HepG2 (cell line): ENCODE measurements around the gene UBE2H. TPM values are rescaled to one million over a fixed set of nuclear protein-coding genes. Genes with fewer than 3 reads are reported as not detected.

Experiments
- ATAC-seq: fragments of 200-7000 bp; cut with Tn5 transposase; 3 replicates; pipeline ENCODE4 v1.9.1; 2020; ENCODE audit warnings: mild to moderate bottlenecking, moderate library complexity
- BruUV-seq: library from RNA; stranded (reverse); fragments of 400-500 nt; replicated peaks from 2 replicates; lab custom pipeline; 2021; lab: Mats Ljungman, UMichigan
- CTCF ChIA-PET: fragments of 300-600 bp; formaldehyde crosslinking; extraction: SDS; loops from one replicate; lab custom pipeline; 2021; ENCODE audit warnings: low total read pairs, inconsistent platforms, low intra/inter-chr PET ratio; lab: Yijun Ruan, JAX
- POLR2A ChIA-PET: fragments of 350-600 bp; sonication (Branson Sonifier 250); formaldehyde crosslinking; loops from one replicate; lab custom pipeline; 2020; ENCODE audit warnings: antibody characterized with exemption, inconsistent platforms; lab: Yijun Ruan, JAX
- DNase-seq: peaks from one replicate; pipeline ENCODE4 v3.0.0-alpha.2; 2015; ENCODE audit warnings: low spot score
- FAIRE-seq: peaks from 3 replicates; lab custom pipeline; 2011; peaks lifted over from hg19 to GRCh38; lab: Jason Lieb, UNC
- H2AFZ ChIP-seq: one replicate; pipeline ENCODE4 v1.6.1; 2011; ENCODE audit warnings: low read length, inconsistent platforms
- H3K27ac ChIP-seq: fragments of 300-600 bp; 3 replicates; pipeline ENCODE4 v1.8.0; 2011; ENCODE audit warnings: mixed run types, mild to moderate bottlenecking, mixed read lengths, low read length, inconsistent platforms; ENCODE audit not compliant: insufficient read depth; ENCODE audit errors: extremely low read length
- H3K27me3 ChIP-seq, 2 experiments: fragments of 200-600 bp in 1 of 2; 2 replicates in 1 of 2; 3 replicates in 1 of 2; pipeline versions ENCODE4 v1.6.0 to v1.8.0; 2011; ENCODE audit warnings: low read length in 2 of 2, mild to moderate bottlenecking in 2 of 2, moderate library complexity in 2 of 2, inconsistent platforms in 1 of 2; ENCODE audit not compliant: insufficient read depth in 2 of 2, control insufficient read depth in 1 of 2
- H3K36me3 ChIP-seq, 2 experiments: fragments of 200-600 bp in 1 of 2; replicated peaks in 1 of 2; 2 replicates in 1 of 2; 3 replicates in 1 of 2; pipeline versions ENCODE4 v1.5.1 to v1.8.0; 2011; ENCODE audit warnings: low read length in 2 of 2, inconsistent platforms in 1 of 2; ENCODE audit not compliant: insufficient read depth in 2 of 2, control insufficient read depth in 1 of 2
- H3K4me1 ChIP-seq: 2 replicates; pipeline ENCODE4 v1.5.1; 2012; ENCODE audit warnings: low read length, inconsistent platforms; ENCODE audit not compliant: insufficient read depth
- H3K4me2 ChIP-seq: 2 replicates; pipeline ENCODE4 v1.6.0; 2011; ENCODE audit warnings: low read depth, low read length, inconsistent platforms
- H3K4me3 ChIP-seq, 3 experiments: fragments of 200-600 bp in 1 of 3; sonication (generic), shearing (Covaris generic) in 1 of 3; replicated peaks in 1 of 3; 2 replicates each; pipeline ENCODE4 v1.5.1; 2011 to 2016; ENCODE audit warnings: low read length in 3 of 3, inconsistent platforms in 2 of 3, low read depth in 2 of 3, mild to moderate bottlenecking in 2 of 3, control low read depth in 1 of 3, mixed read lengths in 1 of 3; ENCODE audit not compliant: insufficient read depth in 1 of 3
- H3K79me2 ChIP-seq: one replicate; pipeline ENCODE4 v1.6.1; 2011; ENCODE audit warnings: low read length, inconsistent platforms; ENCODE audit not compliant: insufficient read depth
- H3K9ac ChIP-seq: 2 replicates; pipeline ENCODE4 v1.6.0; 2011; ENCODE audit warnings: mild to moderate bottlenecking, low read depth, low read length, inconsistent platforms; ENCODE audit not compliant: insufficient read depth
- H3K9me3 ChIP-seq: 2 replicates; pipeline ENCODE4 v1.5.1; 2012; ENCODE audit warnings: mild to moderate bottlenecking, low read length
- H4K20me1 ChIP-seq: 2 replicates; pipeline ENCODE4 v1.6.0; 2011; ENCODE audit warnings: inconsistent platforms, mild to moderate bottlenecking, low read length, moderate library complexity; ENCODE audit not compliant: insufficient read depth
- GABPA ChIP-seq, 2 experiments: IDR thresholded peaks; 2 replicates each; pipeline ENCODE4 v1.6.1; 2011 to 2016; ENCODE audit warnings: low read depth in 2 of 2, low read length in 1 of 2, missing biosample characterization in 1 of 2, missing genetic modification characterization in 1 of 2
- HDAC1 ChIP-seq: sonication (generic); formaldehyde crosslinking; IDR thresholded peaks from 2 replicates; pipeline ENCODE4 v1.5.1; 2020; ENCODE audit warnings: mild to moderate bottlenecking, missing genetic modification reagents
- KLF6 ChIP-seq: IDR thresholded peaks from 2 replicates; pipeline ENCODE4 v1.8.0; 2016; ENCODE audit warnings: missing biosample characterization, missing genetic modification reagents
- POGK ChIP-seq: sonication (generic); formaldehyde crosslinking; conservative IDR thresholded peaks from 2 replicates; pipeline ENCODE4 v1.8.0; 2022; ENCODE audit warnings: mild to moderate bottlenecking, moderate library complexity, missing genetic modification reagents
- RORA ChIP-seq: sonication (generic); formaldehyde crosslinking; IDR thresholded peaks from 2 replicates; pipeline ENCODE4 v1.5.0; 2020; ENCODE audit warnings: mild to moderate bottlenecking, missing genetic modification reagents, moderate library complexity
- ZFP36L2 ChIP-seq: sonication (generic); formaldehyde crosslinking; IDR thresholded peaks from 2 replicates; pipeline ENCODE4 v1.4.0; 2020; ENCODE audit warnings: missing genetic modification reagents
- ZNF274 ChIP-seq: sonication (generic); formaldehyde crosslinking; IDR thresholded peaks from 2 replicates; pipeline ENCODE4 v1.5.1; 2020; ENCODE audit warnings: mild to moderate bottlenecking, missing genetic modification reagents
- ZNF7 ChIP-seq: IDR thresholded peaks from 2 replicates; pipeline ENCODE4 v1.6.1; 2016; ENCODE audit warnings: missing biosample characterization, missing genetic modification reagents
- ZNF773 ChIP-seq: sonication (generic); formaldehyde crosslinking; IDR thresholded peaks from 2 replicates; pipeline ENCODE4 v1.4.0; 2020; ENCODE audit warnings: missing genetic modification reagents, borderline replicate concordance
- ZSCAN29 ChIP-seq: sonication (generic); formaldehyde crosslinking; conservative IDR thresholded peaks from 2 replicates; pipeline ENCODE4 v1.4.0; 2020; ENCODE audit warnings: mild to moderate bottlenecking, missing genetic modification reagents
- ZUFSP ChIP-seq: sonication (generic); formaldehyde crosslinking; IDR thresholded peaks from 2 replicates; pipeline ENCODE4 v1.9.0; 2021; ENCODE audit warnings: missing genetic modification reagents, mild to moderate bottlenecking, borderline replicate concordance
- WGBS: methylation state at CpG from one replicate; pipeline ENCODE4 v1.1.6; 2017; ENCODE audit warnings: low lambda C conversion rate; 5-methylcytosine and 5-hydroxymethylcytosine counted together
- in situ Hi-C: cut with HindIII; loops from 2 replicates; pipeline ENCODE4 v1.10.0; 2017; ENCODE audit warnings: low pct_unique_long_range_greater_than_20kb; ENCODE audit not compliant: extremely low pct_ligation_motif_present
- intact Hi-C: fragments of 100-400 bp; cut with micrococcal nuclease; formaldehyde crosslinking; loops from one replicate; pipeline ENCODE4 v1.10.0; 2022; ENCODE audit not compliant: unreplicated experiment
- polyA plus RNA-seq, 8 experiments: library from polyadenylated mRNA; depleted of rRNA in 3 of 8; stranded (reverse) in 7 of 8; unstranded in 1 of 8; fragments of >200 nt; fragmentation: Illumina TruSeq in 4 of 8; extraction: Trizol in 4 of 8; gene quantifications; 2 replicates each; pipeline versions ENCODE4 v1.2.1 to v1.2.3, GENCODE V29; 2011 to 2016; ENCODE audit warnings: low read depth in 4 of 8, missing spikeins in 1 of 8, mixed read lengths in 1 of 8; ENCODE audit not compliant: insufficient read depth in 1 of 8
- total RNA-seq, 5 experiments: library from RNA; depleted of rRNA; stranded (reverse); fragments of >200 nt; fragmentation: Illumina TruSeq; extraction: Trizol; gene quantifications; 2 replicates each; pipeline ENCODE4 v1.2.3, GENCODE V29; 2016; ENCODE audit warnings: low read depth in 1 of 5

Gene UBE2H
- total and polyA plus RNA-seq, 2 of the 13 experiments (the other 11 are each of a cell fraction or from before 2014, with no cell fraction given): 15.5 to 40.1 TPM

GRCh38 chr7:129845972-129846327 lies 106.8 kb downstream of the UBE2H start:
- Histone ChIP-seq H3K9me3 (no peaks in the 10 kb centered on the region), H4K20me1 (peaks cover 3% of the 10 kb centered on the region; the same call in 1 of the 2 replicates), H3K36me3 (peaks cover 1 to 3% of the 10 kb centered on the region in 2 experiments; a peak in 3 of 5 replicates), H3K9ac (no peak overlapping the region), H3K27ac (no peak overlapping the region), H2AFZ (no peak overlapping the region), H3K79me2 (peaks cover 2% of the 10 kb centered on the region), H3K4me1 (no peaks in the 10 kb centered on the region), H3K4me2 (no peak overlapping the region), H3K27me3 (no peaks in the 10 kb centered on the region), H3K4me3 (no peak overlapping the region)
- intact Hi-C loops (no loop called here), in situ Hi-C loops (no loop called here)
- DNase-seq (no peak), FAIRE-seq (no peak), ATAC-seq (no peak)
- 100% methylated on average over 1 of the region's 1 CpG for WGBS
- BruUV-seq: no TSS peak
- ChIA-PET POLR2A (no interaction called here), CTCF (no interaction called here)
- TF ChIP-seq KLF6 (CRISPR knock-in tag): no peak
- TF ChIP-seq ZNF7 (CRISPR knock-in tag): no peak
- TF ChIP-seq ZNF274 (CRISPR knock-in tag): no peak
- no peak for TF ChIP-seq ZSCAN29 (CRISPR knock-in tag)
- no peak for TF ChIP-seq ZFP36L2 (CRISPR knock-in tag)
- no peak for TF ChIP-seq ZUFSP (CRISPR knock-in tag)
- no peak for TF ChIP-seq RORA
- no peak for TF ChIP-seq POGK (CRISPR knock-in tag)
- no peak for TF ChIP-seq HDAC1 (CRISPR knock-in tag)
- no peak for TF ChIP-seq GABPA (IDR thresholded peaks at IDR 0.05; ENCODE audit: low read depth, low read length)
- no peak for TF ChIP-seq GABPA (CRISPR knock-in tag; IDR thresholded peaks at IDR 0.05; ENCODE audit: low read depth)
- no peak for TF ChIP-seq ZNF773 (CRISPR knock-in tag)
